Suprapubic skin (tissue), 4 donors: ENCODE results near the gene BDKRB2.
A peak's percentile ranks its signal among the peaks of the same experiment; 100 is the strongest.

Experiments used
- EP300 ChIP-seq: sonication (generic); formaldehyde crosslinking; IDR thresholded peaks from one replicate; pipeline ENCODE4 v1.6.1; 2017; ENCODE audit warnings: antibody characterized with exemption
- POLR2A ChIP-seq, 2 donors: fragments of 450-650 bp; IDR thresholded peaks; one replicate each; pipeline ENCODE4 v1.6.1; 2017; ENCODE audit warnings: antibody characterized with exemption in 2 of 2, mild to moderate bottlenecking in 2 of 2, moderate library complexity in 2 of 2
- POLR2AphosphoS5 ChIP-seq, 3 donors: sonication (generic); formaldehyde crosslinking; IDR thresholded peaks; one replicate each; pipeline ENCODE4 v1.6.1; 2017; ENCODE audit warnings: antibody characterized with exemption in 3 of 3
- TF ChIP-seq, protein P1 (sequence below), 2 donors: fragments of 200-600 bp in 1 of 2; fragments of 450-650 bp in 1 of 2; sonication (generic) in 1 of 2; IDR thresholded peaks; one replicate each; pipeline ENCODE4 v1.5.1; 2016 to 2019; ENCODE audit warnings: antibody characterized with exemption in 2 of 2, mild to moderate bottlenecking in 1 of 2, moderate library complexity in 1 of 2

DNA sequence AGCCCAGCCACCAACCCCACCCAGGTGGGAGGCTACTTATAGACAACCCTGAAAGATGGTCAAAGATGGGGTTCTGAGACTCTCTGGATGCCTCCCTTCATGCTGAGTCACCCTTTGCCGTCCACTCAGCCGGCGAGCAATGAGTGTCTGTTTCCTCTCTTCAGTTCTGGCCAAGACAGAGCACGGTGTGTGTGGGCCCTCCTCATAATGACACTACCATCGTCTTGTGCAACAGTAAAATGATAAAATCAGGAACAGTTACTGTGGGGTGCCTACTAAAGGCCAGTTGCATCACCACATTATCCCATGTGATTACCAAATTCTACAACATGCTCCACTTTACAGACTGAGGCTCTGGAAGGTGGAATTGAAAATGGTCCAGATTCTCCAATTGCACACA is 44.4 kb downstream of the BDKRB2 start:
- TF ChIP-seq EP300, result no peak
- TF ChIP-seq, protein P1, sequence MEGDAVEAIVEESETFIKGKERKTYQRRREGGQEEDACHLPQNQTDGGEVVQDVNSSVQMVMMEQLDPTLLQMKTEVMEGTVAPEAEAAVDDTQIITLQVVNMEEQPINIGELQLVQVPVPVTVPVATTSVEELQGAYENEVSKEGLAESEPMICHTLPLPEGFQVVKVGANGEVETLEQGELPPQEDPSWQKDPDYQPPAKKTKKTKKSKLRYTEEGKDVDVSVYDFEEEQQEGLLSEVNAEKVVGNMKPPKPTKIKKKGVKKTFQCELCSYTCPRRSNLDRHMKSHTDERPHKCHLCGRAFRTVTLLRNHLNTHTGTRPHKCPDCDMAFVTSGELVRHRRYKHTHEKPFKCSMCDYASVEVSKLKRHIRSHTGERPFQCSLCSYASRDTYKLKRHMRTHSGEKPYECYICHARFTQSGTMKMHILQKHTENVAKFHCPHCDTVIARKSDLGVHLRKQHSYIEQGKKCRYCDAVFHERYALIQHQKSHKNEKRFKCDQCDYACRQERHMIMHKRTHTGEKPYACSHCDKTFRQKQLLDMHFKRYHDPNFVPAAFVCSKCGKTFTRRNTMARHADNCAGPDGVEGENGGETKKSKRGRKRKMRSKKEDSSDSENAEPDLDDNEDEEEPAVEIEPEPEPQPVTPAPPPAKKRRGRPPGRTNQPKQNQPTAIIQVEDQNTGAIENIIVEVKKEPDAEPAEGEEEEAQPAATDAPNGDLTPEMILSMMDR (IDR thresholded peaks at IDR 0.05), result no peak
- TF ChIP-seq POLR2AphosphoS5 (IDR thresholded peaks at IDR 0.05), result peak in 2 of 3 donors; percentile 63 to 86
- no peak for TF ChIP-seq POLR2A (IDR thresholded peaks at IDR 0.05)
